Endothelial cell of hepatic sinusoid (primary cell): ENCODE data around the gene ACOXL.

Source experiments
- in situ Hi-C: cut with HindIII; loops from 2 replicates; pipeline ENCODE4 v1.10.0; 2017; ENCODE audit warnings: low sequenced_read_pairs

The ACOXL gene

GRCh38 chr2:110751642-110752041, 19.3 kb downstream of the ACOXL start:
- in situ Hi-C loops = no loop called here

GRCh38 chr2:110752871-110753270, 20.5 kb downstream of the ACOXL start:
- in situ Hi-C loops = no loop called here

GRCh38 chr2:110755491-110756078, 23.2 kb downstream of the ACOXL start:
- in situ Hi-C loops = loop anchor here (5.0 kb wide), 1 partner anchor 83 kb away; no protein-coding TSS in a partner anchor

- in situ Hi-C loops = loop anchor here (5.0 kb wide), 1 partner anchor 87 kb away; no protein-coding TSS in a partner anchor
Measured at GRCh38 chr2:110759411-110759810, 27.0 kb downstream of the ACOXL start.

- in situ Hi-C loops = no loop called here
Measured at GRCh38 chr2:110764931-110765330, 32.6 kb downstream of the ACOXL start.

GRCh38 chr2:110766291-110766690, 33.9 kb downstream of the ACOXL start:
- in situ Hi-C loops = no loop called here

DNA sequence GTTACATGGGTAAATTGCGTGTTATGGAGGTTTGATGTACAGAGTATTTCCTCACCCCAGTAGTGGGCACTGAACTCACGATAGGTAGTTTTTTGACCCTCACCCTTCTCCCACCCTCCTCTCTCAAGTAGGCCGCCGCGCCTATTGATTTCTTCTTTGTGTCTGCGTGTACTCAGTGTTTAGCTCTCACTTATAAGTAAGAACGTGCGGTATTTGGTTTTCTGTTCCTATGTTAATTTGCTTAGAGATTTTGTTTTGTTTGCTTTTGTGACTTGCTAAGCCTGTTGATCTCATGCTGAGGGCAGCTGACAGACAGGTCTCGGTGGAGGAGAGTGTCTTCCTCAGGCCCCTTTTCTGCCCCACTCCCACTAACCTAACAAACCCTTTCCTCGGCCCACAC, 36.2 kb downstream of the ACOXL start:
- in situ Hi-C loops = no loop called here

- in situ Hi-C loops = no loop called here
Measured at GRCh38 chr2:110770404-110770958, 38.1 kb downstream of the ACOXL start.

DNA sequence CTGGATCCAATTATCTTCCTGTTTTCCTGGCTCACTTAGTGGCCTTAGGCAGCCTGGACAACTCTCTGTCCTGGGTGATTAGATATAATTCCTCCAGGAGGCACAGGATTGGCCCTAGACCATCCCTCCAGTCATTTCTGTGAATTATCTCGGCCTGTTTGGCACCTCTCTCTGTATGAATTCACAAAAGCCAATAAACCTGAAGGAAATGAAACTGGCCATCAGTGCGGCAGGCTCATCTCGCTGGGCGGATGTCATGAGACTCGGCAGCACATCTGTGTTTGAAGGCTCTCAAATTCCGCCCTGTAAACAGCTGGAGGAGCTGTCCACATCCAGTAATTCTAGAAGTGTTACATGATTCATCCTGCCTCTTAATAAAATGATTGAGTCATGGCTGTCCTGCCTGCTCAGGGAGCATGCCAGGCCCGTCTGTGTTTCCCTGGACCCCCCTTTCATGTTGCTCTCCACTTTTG, 38.6 kb downstream of the ACOXL start:
- in situ Hi-C loops = no loop called here

DNA sequence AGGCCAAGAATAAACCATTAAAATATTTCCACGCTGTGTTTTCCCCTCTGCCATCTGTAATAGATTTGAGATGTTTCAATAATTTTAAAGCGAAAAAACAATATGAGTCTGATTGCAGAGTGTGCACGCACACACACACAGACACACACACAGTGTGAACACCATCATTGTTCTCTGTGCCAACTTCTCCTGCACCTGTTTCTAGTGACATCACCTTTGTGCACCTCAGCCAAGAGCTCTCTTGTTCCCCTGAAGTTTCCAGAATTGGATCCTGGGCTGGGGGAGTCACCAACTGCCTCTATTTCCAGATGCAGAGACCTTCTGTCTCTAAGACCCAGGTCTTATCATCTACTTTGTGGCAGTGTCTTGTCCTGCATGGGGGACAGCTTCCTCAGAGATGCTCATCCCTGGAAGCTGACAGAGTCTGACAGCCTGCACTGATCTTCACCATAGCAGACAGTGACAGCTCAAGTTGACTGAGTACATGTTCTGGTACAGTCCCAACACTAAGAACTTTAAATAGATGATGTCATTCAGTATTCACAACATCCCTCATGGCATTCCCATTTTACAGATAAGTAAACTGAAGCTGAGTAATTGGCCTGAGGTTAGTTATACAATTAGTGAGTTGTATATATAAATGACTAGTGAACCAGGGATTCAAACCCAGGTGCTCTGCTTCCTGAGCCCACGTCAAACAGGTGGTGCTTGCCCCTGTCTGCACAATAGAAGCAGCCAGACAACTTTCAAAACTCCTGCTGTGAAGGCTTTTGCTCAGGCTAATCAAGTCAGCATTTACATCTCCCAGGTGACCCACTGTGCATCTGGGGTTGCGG, 39.4 kb downstream of the ACOXL start:
- in situ Hi-C loops = no loop called here

- in situ Hi-C loops = no loop called here
Measured at GRCh38 chr2:110772383-110772755, 40.0 kb downstream of the ACOXL start.

- in situ Hi-C loops = no loop called here
Measured at GRCh38 chr2:110773401-110773921, 41.1 kb downstream of the ACOXL start.

DNA sequence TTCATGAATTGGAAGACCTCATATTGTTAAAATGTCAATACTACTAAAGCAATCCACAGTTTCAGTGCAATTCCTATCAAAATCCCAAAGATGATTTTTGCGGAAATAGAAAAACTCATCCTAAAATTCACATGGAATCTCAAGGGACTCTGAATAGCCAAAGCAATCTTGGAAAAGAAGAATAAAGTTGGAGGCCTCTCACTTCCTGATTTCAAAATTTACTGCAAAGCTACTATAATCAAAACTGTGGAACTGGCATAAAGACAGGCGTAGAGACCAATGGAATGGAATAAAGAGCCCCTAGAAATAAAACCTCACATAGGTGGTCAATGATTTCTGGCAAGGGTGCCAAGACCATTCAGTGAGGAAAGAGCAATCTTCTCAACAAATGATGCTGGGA, 42.3 kb downstream of the ACOXL start:
- in situ Hi-C loops = loop anchor here (5.0 kb wide), 1 partner anchor 37 kb away; no protein-coding TSS in a partner anchor

GRCh38 chr2:110777531-110778311, 45.3 kb downstream of the ACOXL start:
- in situ Hi-C loops = loop anchor here (5.0 kb wide), 1 partner anchor 40 kb away; no protein-coding TSS in a partner anchor

- in situ Hi-C loops = no loop called here
Measured at GRCh38 chr2:110780461-110780860, 48.1 kb downstream of the ACOXL start.

GRCh38 chr2:110783196-110783873, 51.0 kb downstream of the ACOXL start:
- in situ Hi-C loops = no loop called here

DNA sequence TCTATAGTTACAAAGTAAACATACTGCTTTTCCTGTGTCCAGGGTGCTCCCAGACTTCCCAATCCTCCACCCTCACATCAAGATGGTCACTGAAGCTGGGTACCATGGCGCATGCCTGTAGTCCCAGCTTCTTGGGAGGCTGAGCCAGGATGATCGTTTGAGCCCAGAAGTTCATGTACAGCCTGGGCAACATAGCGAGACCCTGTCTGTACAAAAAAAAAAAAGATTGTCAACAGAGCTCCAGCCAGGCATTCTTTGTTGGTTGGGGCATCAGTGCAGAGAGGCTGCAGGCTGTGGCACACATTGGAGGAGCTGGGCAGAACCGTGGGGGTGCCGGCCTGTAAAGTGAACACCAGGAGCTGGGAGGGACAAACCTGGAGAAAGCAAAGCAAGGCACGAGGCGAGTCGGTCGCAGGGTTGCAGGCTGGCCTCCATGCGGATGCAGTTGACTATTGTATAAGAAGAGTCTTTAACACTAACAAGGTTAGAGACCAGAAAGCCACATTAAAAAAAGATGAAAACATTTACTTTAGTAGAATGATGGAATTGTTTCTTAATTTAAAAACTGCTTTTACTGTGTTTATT, 51.8 kb downstream of the ACOXL start:
- in situ Hi-C loops = no loop called here

DNA sequence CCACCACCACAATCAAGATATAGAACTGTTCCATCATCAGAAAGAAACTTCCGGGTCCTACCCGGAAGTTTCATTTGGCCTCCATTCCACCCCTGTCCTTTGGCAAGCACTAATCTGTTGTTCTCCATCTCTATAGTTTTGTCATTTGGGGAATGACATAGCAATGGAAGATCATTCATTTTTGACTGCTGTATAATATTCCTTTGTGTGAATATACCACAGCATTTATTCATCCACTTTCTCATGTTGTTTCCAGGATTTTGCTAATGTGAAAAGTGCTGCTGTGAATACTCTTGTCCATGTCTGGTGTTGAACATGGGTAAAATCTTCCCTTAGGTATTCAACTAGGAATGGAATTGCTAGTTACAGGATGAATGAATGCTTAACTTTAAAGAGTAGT, 53.1 kb downstream of the ACOXL start:
- in situ Hi-C loops = no loop called here

DNA sequence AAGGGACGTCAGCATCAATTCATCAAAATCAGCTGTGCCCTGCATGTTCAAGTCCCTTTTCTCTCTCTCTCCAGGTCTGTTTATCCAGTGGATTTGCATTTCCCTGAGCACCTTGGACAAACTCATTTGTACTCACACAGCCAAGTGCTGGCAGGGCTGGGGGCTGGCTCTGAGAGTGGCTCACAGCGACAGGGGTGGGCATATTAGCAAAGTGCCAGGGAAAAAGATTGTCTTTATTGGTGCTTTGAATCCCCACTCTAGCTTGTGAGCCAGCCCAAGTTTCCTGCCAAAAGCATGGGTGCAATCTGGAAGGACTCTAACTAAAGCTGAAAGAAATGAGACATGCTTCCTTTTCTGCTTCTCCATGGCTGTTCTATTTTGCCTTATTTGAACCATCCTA, 56.6 kb downstream of the ACOXL start:
- in situ Hi-C loops = no loop called here

GRCh38 chr2:110789706-110790105, 57.3 kb downstream of the ACOXL start:
- in situ Hi-C loops = no loop called here
